ENCODE measurements around the gene FBXO40.

GRCh38 chr3:121567649-121568048 lies 25.5 kb upstream of the FBXO40 start, which contains the start of gene ARGFX:
- TF ChIP-seq ATAD3A (CRISPR knock-in tag; IDR thresholded peaks at IDR 0.05) (no peak), ZNF33A (CRISPR knock-in tag; IDR thresholded peaks at IDR 0.05; ENCODE audit: borderline replicate concordance) (no peak), CENPX (CRISPR knock-in tag; IDR thresholded peaks at IDR 0.05) (no peak), ZNF619 (CRISPR knock-in tag; IDR thresholded peaks at IDR 0.05) (no peak), PAWR (CRISPR knock-in tag; IDR thresholded peaks at IDR 0.05; ENCODE audit: borderline replicate concordance) (no peak), HNF1A (IDR thresholded peaks at IDR 0.05; ENCODE audit: low read depth) (no peak), HNF1A (CRISPR knock-in tag; IDR thresholded peaks at IDR 0.05; ENCODE audit: borderline replicate concordance) (no peak), FOXP1 (IDR thresholded peaks at IDR 0.05) (no peak), FOXP1 (CRISPR knock-in tag; IDR thresholded peaks at IDR 0.05) (no peak)

Data from HepG2 (cell line).